AG08396 (cell line): ENCODE measurements around the gene KLF3.

Experiments
- DNase-seq: peaks from one replicate; pipeline ENCODE4 v3.0.0; 2012; ENCODE audit warnings: low spot score, mixed read lengths

KLF3 gene

DNA sequence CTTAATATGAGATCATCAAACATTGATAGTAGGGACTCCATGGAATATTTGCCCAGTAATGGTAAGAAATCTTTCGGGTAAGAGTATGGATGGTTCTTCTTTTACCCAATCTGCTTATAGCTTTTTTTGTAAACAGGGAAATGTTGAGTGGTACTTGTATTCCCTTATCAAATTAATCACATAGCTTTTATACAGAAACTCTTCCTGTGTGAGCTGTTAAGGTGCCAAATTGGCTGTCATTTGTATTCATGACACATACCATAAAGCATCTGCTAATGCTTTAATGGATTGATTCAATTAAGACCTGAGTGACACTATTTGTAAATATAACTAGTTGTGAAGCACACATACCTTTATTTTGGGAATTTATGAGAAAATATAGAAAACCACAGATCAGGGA lies 34.2 kb downstream of the KLF3 start:
- no peak for DNase-seq

DNA sequence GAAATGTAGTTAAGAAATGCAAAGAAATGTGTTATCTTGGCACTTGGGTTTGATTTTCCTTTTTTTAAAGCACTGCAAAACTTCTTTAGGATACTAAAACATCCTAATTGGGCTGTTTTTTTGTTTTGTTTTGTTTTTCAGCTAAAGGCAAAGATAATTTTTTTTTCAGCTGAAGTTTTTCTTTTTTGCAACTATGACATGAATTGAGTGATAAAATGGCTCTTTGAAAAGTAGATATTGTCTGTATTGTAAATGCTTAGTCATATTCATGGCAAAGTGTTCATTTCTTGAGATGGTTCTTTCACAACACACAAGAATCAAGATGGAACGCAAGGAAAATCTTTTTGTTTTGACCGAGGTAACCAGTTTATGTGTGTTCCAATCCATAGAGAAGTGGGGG lies 35.1 kb downstream of the KLF3 start:
- DNase-seq: no peak

DNA sequence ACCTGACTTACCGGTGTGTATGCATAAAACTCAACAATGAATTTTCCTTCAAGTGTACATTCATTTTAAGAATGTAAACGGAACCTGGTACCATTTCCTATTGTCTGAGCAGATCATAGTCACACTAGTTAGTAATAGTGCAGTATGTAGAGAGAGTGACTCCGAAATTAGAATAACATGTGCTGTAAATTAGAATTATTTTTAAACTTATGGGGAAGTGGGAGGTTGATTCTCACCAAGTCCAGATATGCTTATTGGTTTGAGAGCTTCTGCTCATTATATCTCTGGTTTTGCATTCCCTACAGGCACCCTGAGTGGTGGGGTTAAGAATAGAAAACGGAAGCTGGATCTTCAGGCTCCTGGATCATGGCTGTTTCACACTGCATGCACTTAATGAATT lies 39.6 kb downstream of the KLF3 start:
- no peak for DNase-seq

DNA sequence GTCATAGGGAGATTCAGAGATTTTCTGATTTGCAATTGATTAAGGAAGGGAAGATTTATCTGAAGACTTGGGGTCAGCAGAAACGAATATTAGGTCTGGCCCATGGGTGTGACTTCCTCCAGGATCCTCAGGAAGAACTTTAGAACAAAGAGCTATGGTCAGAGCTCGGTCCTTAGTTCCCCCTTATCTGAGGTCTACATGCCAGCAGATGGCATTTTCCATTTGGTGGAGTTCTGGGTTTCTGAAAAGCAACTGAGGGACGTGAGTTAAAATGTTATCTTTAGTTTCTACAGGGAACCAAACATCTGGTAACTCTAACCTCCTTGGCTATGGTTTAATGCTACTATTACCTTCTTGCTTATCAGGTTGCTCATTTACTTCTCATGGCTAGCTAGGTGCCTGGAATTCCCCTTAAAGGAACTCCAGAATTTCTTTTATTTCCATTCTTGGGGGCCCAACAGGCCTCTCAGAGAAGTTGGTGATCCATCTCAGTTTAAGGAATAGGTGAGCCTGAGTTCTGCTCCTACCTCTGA lies 40.7 kb downstream of the KLF3 start:
- no peak for DNase-seq

DNA sequence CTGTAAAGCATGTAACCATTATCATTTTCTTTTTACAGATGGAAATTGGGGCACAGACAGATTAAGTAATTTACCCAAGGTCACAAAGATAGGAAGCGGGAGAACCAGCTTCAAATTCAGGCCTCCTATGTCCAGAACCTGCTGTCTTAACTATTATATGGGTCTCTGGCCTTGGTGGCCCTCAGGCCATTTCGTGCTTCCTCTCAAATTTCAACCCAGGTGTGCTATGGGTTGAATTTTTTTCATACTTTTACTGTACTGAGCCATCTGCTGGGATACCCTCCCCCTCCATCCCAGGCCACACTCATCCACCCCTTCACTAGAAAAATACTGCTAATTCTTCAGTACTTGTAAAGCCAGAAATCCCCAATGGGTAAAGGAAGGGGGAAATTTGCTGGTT lies 42.3 kb downstream of the KLF3 start:
- no peak for DNase-seq

DNA sequence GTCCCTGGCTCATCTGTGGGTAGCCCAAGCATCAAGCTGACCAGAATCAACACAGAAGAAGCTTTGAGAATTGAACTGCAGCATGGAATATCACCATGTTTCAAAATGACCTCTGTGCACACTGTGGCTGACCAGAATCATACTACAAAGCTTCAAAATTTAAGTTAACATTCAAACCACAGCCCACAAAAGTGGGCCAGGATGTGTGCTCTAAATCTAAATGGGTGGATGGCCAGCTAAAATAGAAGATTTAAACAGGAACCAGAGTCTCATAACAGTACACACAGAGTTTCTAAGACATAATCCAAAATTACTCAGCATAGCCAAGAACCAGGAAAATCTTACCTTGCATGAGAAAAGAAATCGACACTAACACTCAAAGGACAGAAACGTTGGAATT lies 46.1 kb downstream of the KLF3 start:
- DNase-seq: no peak

DNA sequence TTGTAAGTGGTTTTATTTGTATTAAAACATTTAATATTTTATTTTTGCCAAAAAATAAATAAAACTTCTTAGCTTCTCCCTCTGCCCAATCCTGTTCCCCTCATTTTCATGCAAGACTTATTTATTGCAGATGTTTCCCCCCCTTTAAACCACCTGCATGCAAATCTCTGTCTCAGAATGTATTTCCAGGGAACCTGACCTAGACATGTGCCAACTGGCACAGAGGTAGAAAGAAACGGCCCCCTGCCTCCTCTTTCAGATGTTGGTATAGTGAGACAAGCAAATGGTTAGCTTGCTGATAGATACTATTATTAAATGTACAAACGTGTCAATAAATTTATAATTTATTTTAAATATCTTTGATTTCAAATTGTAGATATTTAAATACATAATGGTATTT lies 47.1 kb downstream of the KLF3 start:
- DNase-seq: no peak

DNA sequence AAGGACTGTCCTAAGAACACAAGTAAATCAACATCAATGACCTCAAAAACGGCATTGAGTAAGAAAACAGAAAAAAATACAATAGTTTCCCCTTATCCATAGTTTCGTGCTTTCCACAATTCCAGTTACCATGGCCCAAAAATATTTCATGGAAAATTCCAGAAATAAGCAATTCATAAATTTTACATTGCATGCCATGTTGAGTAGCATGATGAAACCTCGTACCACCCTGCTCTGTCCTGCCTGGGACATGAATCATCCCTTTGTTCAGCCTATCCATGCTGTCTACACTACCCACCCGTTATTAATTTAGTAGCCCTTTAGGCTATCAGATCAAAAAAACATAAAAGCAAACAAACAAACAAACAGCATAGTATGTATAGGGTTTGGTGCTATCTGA lies 51.1 kb downstream of the KLF3 start:
- no peak for DNase-seq

DNA sequence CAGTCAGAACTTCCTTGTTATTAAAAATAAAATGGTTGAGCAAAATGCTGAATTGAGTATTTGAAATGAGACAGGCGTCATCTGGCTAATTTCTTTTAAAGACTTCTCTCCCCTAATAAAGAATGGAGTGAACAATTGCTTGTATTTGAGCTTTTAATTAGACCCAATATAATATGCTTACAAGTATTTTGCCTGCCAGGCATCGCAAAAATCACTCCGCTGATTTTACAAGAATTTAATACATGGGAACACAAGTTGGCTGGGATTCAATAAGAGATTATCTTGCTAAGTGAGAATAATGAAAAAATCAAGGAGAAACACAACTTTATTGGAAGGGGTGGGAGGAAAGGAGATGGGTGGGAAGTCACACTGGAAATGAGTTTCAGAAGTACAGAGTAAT lies 52.3 kb downstream of the KLF3 start:
- DNase-seq: no peak

DNA sequence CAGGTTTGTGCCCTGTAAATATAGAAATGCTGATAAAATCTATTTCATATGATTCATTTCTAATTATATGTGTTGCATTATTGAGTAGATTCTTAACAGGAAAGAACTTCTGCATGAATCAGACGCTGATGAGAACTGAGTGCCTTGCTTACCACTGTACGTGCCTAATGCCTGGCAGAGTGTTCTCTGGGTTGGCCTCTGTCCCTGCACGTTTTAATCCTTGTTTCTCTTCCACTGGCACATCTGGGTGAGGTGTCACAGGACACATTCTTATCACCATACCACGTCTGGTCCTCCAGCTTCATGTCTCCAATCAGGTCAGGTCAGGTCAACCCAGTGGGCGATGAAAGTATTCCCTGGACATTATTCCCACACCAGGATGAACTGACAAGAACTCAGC lies 53.6 kb downstream of the KLF3 start:
- DNase-seq: no peak

DNA sequence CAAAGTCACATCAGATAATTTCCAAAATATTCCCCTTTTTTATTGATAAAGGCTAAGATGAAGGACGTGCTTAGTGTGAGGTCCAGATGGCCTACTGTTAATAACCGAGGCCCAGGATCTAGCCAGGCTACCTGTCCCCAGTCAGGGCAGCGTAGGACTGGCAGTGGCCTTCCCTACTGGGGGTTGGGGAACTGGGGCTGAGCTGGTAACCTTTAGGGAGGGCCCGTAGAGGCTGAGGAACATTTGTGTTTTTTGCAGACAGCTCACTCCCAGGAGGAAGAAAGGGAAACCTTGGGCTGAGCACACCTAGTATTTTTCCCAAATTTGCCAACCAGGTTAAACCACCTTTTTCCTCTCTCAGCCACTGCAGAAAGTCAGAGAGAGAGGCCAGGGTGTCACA lies 59.1 kb downstream of the KLF3 start:
- DNase-seq: no peak

DNA sequence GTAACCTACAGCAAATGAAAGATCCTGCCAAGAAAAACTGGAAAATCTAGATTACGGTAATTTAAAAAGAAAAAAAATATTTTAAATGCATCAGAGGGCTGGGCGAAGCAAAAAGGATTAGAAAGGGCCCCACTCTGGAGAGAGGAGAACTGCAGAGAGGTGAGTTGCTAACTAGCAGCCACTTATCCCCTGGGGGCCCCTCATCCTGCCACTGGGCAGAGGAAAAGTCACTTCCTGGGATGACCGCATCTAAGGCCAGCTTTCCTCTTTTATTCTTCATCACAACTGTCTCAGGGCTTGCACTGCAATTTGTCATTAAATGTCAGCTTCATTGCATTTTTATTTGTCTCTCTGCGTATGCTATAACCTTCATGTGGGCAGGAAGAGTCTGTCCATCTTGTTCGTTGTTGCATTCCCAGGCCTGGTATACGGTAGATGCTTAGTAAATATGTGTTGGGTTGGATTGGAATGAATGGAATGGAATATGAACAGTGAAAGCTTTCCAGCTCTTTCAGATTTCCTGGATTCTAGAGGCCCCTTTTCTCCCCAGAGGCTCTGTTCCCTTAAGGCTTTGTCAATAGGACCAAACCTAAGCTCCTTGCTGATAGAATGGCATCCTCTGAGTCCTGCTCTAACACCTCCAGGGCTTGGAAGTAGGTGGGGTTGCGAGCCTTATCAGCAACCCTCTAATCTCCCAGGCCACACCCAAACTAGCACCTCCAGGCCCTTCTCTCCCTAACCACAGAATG lies 59.9 kb downstream of the KLF3 start:
- DNase-seq: peak; percentile 7

DNA sequence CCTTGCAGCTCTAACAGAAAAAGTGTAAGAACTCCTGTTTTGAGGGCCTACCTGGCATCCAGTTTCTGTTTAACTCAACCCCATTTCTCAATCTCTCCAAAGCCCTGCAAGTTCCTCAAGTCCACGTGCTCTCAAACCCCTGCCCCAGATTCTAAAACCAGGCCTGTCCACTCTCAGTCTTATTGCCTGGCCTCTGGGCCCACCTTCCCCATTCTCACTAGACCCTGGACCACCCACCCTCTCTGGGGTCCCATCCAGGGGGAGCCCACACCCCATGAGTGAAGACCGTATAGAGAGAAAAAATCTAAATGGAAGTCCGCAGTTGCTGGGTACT lies 60.4 kb downstream of the KLF3 start:
- DNase-seq: no peak

DNA sequence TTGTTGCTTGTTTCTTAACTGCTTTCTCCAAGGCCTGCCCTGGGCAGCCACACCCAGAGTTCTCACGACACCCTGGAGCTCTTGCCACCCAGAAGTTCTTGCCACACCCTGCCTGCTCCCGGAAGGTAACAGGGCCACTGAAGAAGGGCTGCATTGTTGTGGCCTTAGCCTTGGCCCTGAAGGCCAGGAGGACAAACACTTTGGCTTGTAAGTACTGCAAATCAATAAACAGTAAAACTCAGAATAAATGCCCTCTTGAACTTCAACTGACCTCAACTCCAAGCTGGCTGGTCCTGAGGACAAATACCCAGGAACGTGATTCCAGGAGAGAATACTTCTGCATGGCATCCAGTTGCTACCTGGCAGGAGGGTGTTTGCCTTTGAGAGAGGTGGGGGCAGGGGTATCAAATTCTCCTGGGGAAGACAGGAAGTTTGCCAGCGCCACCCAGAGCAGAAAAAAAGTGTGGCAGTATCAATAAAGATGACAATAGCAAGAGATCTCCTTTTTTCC lies 64.7 kb downstream of the KLF3 start:
- no peak for DNase-seq

DNA sequence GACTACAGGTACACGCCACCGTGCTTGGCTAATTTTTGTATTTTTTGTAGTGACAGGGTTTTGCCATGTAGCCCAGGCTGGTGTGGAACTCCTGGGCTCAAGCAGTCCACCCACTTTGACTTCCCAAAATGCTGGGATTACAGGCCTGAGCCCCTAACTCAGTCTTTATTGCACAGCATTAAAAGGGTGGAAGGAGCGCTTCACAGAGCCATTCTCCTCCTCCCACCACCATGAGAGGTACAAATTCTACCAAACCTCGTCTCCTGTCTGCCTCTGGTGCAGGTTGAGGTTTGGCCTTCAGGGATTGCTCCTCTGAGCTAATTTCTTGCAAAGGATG lies 66.5 kb downstream of the KLF3 start:
- DNase-seq: no peak

DNA sequence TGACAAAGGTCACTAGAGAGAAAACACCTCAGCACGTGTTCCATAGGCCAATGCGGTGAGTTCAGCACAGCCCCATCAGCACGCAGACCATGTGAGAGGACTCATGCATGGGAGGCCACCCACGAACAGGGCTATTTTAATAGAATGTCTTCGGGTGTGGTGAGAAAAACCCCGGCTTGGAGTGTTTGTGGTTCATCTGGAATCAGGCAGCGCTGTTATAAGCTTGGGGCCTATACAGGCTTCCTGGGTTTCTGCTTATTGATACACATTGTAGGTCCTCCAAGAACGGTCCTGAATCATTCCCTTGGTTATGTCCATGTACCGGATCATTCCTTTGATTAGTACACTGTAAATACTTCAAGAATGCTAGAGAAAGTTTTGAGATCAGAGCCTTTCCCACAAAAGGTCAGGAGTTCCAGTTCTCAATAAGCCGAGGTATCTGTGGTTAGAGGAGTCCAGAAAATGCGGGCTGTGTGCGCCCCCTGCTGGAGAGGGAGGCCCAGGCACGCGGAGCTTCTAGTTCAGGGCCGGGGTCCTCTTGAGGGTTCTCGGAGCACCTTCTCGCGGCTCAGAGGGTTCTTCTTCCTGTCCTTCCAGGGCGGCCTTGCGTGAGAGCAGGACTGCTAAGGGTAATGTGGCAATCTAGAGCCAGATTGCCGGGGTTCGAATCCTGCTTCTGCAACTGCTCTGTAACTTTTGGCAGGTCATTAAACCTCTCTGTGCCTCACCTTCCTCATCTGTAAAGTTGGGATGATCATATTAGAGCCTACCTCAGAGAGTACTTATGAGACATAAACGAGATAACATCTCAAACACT lies 67.0 kb downstream of the KLF3 start:
- peak; percentile 79 for DNase-seq

DNA sequence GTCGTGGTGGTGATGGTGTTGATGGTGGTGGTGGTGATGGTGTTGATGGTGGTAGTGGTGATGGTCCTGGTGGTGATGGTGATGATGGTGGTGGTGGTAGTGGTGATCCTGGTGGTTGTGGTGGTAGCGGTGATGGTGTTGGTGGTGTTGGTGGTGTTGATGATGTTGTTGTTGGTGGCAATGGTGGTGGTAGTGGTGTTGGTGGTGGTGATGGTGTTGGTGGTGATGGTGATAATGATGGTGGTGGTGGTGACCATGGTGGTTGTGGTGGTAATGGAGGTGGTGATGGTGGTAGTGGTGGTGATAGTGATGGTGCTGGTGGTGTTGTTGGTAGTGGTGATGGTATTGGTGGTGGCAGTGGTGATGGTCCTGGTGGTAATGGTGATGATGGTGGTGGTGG lies 69.7 kb downstream of the KLF3 start:
- no peak for DNase-seq

DNA sequence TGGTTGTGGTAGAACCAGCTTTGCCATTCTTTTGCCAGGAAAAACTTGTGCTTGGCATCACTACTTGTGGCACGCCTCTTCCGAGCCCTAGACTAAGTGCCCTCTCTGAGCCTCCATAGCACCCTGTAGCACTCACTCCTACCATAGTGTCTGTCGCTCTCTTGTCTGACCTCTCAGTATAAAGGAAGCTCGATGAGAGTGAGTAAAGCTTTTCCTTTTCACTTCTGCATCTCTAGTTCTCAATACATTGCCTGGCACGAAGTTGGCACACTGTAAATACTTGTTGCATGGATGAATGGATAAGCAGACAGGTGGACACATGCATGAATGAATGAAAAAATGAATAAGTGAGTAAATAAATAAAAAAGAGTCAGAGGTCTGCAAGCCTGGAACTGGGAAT lies 70.4 kb downstream of the KLF3 start:
- DNase-seq: no peak

DNA sequence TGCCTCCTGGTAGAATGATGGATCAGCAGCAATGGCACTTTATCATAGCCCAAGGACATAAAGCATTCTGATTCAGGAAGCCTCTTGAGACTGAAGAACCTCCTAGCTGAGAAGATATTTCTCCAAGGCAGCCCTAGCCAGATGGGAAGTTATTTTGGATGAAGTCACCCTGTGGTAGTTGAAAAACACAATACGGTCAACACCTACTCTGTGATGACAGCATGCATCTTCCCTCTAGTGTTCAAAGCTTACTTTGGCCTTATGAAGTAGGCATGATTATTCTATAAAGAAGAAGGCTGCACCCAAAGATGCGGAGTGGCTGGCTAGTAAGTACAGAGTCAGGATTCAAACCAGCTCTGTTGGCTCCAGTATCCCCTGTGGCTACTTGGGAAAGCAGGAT lies 70.9 kb downstream of the KLF3 start:
- no peak for DNase-seq

DNA sequence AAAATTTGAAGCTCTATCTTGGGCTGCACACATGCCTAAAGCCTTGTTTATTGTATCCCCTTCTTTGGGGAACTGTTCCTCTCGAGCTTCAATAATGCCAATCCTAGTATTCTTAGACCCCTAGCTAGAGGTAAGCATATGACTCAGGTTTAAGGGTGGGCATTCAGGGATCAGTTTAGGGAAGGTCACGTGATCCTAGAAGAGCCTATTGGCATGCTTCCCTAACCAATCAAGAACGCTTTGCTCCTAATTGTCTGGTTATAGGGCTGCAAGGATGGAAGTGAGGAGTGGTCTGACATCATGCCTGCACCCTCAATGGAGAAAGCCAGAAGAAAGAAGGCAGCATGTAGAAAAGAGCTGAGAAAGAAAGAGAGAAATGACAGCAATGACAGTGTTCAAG lies 71.9 kb downstream of the KLF3 start:
- no peak for DNase-seq

DNA sequence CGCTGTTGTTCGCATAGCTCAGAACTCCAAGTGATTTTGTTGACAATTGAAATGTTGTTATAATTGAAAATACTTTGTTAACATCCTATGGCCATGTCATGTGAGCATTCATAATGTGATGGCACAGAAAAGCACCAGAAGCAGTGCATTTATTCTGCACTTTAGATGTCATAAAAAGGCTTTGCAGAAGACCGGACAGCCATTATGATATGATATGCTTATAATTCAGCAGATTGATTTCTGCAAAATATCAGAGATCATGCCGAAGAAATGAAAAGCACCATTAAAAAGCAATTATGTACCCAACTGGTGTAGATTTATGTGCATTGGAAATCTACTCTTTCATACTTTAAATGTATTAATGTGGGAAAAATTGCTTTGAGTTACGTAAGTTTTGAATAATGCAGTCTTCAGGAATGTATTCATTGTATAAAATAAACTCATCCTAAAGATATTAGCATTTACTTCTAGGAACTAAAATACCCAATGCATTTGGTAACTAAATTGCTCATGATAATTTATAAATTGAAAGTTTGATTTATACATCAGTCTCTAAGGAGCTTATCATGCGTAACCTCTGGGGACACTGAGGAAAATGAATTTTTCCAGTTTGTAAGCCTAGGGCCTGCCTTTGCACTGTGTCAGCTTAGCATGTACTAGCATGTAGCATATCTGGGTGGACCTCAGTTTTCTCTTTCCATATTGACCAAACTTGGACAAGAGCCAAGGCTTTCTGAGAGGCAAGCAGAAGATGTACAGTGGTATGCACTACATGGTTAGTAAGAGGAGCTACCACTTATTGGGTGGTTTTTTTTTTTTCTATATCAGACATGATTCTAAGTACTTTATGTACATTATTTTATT lies 75.2 kb downstream of the KLF3 start:
- DNase-seq: no peak

DNA sequence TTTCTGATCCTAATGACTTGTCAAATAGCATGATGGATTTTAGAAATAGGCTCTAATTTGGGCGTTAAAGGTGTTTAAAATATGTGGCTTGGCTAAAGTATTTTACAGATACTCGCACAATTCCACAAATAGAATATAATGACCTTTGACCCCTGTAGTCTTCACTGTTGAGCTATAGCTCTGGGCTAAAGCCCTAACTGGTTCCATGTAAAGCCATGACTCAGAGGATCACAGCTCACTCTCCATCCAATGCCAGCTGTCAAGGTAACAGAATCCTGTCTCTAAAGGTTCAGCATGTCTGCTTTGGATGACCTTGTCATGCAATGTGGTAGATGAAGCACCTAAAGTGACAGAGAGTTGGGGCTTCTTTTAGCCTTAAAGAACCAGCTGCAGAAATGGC lies 76.3 kb downstream of the KLF3 start:
- no peak for DNase-seq

DNA sequence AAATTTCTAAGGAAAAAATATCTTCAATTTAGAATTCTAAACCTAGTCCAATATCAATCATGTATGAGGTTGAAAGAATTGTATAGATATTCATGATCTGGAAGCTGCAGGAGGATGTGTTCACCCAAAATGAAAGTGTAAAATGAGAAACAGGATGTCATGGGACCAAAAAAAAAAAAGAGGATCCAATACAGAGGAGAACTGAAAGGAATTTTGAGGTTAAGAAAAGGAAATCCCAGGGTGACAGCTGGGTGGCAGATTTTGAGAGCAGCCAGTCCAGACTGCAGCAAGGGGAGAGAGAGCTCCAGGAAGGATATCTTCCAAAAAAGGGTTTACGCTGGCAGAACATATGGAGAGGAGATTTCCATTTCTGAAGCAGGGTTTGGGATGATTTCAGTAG lies 79.9 kb downstream of the KLF3 start:
- DNase-seq: no peak
